Astrocyte (in vitro differentiated cells and primary cell): ENCODE results near the gene TMEM272. TPM values are rescaled to one million over a fixed set of nuclear protein-coding genes. Genes with fewer than 3 reads are reported as not detected.

Source experiments
- DNase-seq: peaks from one replicate; pipeline ENCODE4 v3.0.0-alpha.2; 2010; ENCODE audit warnings: low read depth
- FAIRE-seq: peaks from 2 replicates; lab custom pipeline; 2011; peaks lifted over from hg19 to GRCh38; lab: Jason Lieb, UNC
- H2AFZ ChIP-seq: 2 replicates; pipeline ENCODE4 v1.6.0; 2012; ENCODE audit warnings: low read depth, low read length, inconsistent platforms
- H3K27ac ChIP-seq: 2 replicates; pipeline ENCODE4 v1.5.1; 2011; ENCODE audit warnings: low read depth, low read length, inconsistent platforms
- H3K27me3 ChIP-seq: 2 replicates; pipeline ENCODE4 v1.6.0; 2011; ENCODE audit warnings: low read length, inconsistent platforms; ENCODE audit not compliant: insufficient read depth
- H3K36me3 ChIP-seq: 2 replicates; pipeline ENCODE4 v1.5.1; 2011; ENCODE audit warnings: low read length, inconsistent platforms; ENCODE audit not compliant: insufficient read depth
- H3K4me1 ChIP-seq: 2 replicates; pipeline ENCODE4 v1.5.1; 2011; ENCODE audit warnings: low read length, inconsistent platforms; ENCODE audit not compliant: insufficient read depth
- H3K4me2 ChIP-seq: 2 replicates; pipeline ENCODE4 v1.6.0; 2012; ENCODE audit warnings: low read length, inconsistent platforms
- H3K4me3 ChIP-seq: 2 replicates; pipeline ENCODE4 v1.5.1; 2011; ENCODE audit warnings: low read depth, mild to moderate bottlenecking, low read length, inconsistent platforms; ENCODE audit not compliant: insufficient read depth
- H3K79me2 ChIP-seq: 2 replicates; pipeline ENCODE4 v1.6.0; 2012; ENCODE audit warnings: mild to moderate bottlenecking, low read length, inconsistent platforms; ENCODE audit not compliant: insufficient read depth
- H3K9ac ChIP-seq: 2 replicates; pipeline ENCODE4 v1.6.0; 2012; ENCODE audit warnings: mild to moderate bottlenecking, low read length, inconsistent platforms
- H3K9me3 ChIP-seq: 2 replicates; pipeline ENCODE4 v1.5.1; 2012; ENCODE audit warnings: low read depth, mild to moderate bottlenecking, low read length, inconsistent platforms; ENCODE audit not compliant: insufficient read depth
- H4K20me1 ChIP-seq: 2 replicates; pipeline ENCODE4 v1.6.0; 2012; ENCODE audit warnings: low read length, inconsistent platforms; ENCODE audit not compliant: insufficient read depth
- H3K27ac Mint-ChIP-seq: one replicate; pipeline ENCODE4 v1.8.0; 2021; ENCODE audit warnings: mild to moderate bottlenecking, mixed read lengths; ENCODE audit not compliant: unreplicated experiment
- H3K27me3 Mint-ChIP-seq: one replicate; pipeline ENCODE4 v1.8.0; 2021; ENCODE audit warnings: low read depth, mixed read lengths; ENCODE audit not compliant: unreplicated experiment
- H3K36me3 Mint-ChIP-seq: one replicate; pipeline ENCODE4 v1.8.0; 2021; ENCODE audit warnings: low read depth, mixed read lengths; ENCODE audit not compliant: unreplicated experiment
- H3K4me1 Mint-ChIP-seq: one replicate; pipeline ENCODE4 v1.8.0; 2021; ENCODE audit warnings: low read depth, mixed read lengths; ENCODE audit not compliant: unreplicated experiment
- H3K4me3 Mint-ChIP-seq: one replicate; pipeline ENCODE4 v1.8.0; 2021; ENCODE audit warnings: mild to moderate bottlenecking, moderate library complexity, mixed read lengths; ENCODE audit not compliant: unreplicated experiment
- H3K9me3 Mint-ChIP-seq: one replicate; pipeline ENCODE4 v1.8.0; 2021; ENCODE audit warnings: mild to moderate bottlenecking, mixed read lengths; ENCODE audit not compliant: unreplicated experiment
- CTCF ChIP-seq: IDR thresholded peaks from 2 replicates; pipeline ENCODE4 v1.5.1; 2011; ENCODE audit warnings: low read depth, mild to moderate bottlenecking, inconsistent platforms, low read length, moderate library complexity; ENCODE audit not compliant: insufficient read depth
- EZH2 ChIP-seq: IDR thresholded peaks from 2 replicates; pipeline ENCODE4 v1.6.1; 2012; ENCODE audit warnings: mild to moderate bottlenecking, low read length, inconsistent platforms; ENCODE audit not compliant: insufficient read depth
- total RNA-seq: library from RNA; stranded (reverse); gene quantifications from 2 replicates; pipeline ENCODE4 v1.2.1, GENCODE V29; 2021

TMEM272 gene
- total RNA-seq, 1 donor from 2014 or later, result 0.05 TPM

- H4K20me1 ChIP-seq, result no peaks in the 10 kb centered on the region
- Mint-ChIP-seq H3K9me3 (no peaks in the 10 kb centered on the region), H3K4me1 (peaks cover 10% of the 10 kb centered on the region), H3K27me3 (peaks cover 26% of the 10 kb centered on the region), H3K4me3 (no peak overlapping the region), H3K27ac (no peak overlapping the region), H3K36me3 (no peaks in the 10 kb centered on the region)
- peaks cover 36% of the 10 kb centered on the region for H3K27me3 ChIP-seq
- H3K4me3 ChIP-seq, result no peak overlapping the region
- H3K4me2 ChIP-seq, result no peak overlapping the region
- no peaks in the 10 kb centered on the region for H3K36me3 ChIP-seq
- H3K4me1 ChIP-seq, result no peaks in the 10 kb centered on the region
- no peak overlapping the region for H2AFZ ChIP-seq
- no peak for TF ChIP-seq CTCF
- no peak for TF ChIP-seq EZH2
- no peak for FAIRE-seq
- H3K9ac ChIP-seq, result no peak overlapping the region
- no peak overlapping the region for H3K27ac ChIP-seq
- no peaks in the 10 kb centered on the region for H3K79me2 ChIP-seq
- DNase-seq, result no peak
- no peaks in the 10 kb centered on the region for H3K9me3 ChIP-seq
Observed at GRCh38 chr13:51814071-51814470, 30.9 kb downstream of the TMEM272 start.

- no peaks in the 10 kb centered on the region for H3K4me1 ChIP-seq
- H3K9me3 ChIP-seq, result no peaks in the 10 kb centered on the region
- H3K27me3 Mint-ChIP-seq, result peaks cover 8% of the 10 kb centered on the region
- H3K4me3 ChIP-seq, result no peak overlapping the region
- no peaks in the 10 kb centered on the region for H3K79me2 ChIP-seq
- DNase-seq (no peak), FAIRE-seq (no peak)
- H3K36me3 Mint-ChIP-seq, result no peaks in the 10 kb centered on the region
- H3K36me3 ChIP-seq, result no peaks in the 10 kb centered on the region
- H3K9ac ChIP-seq, result no peak overlapping the region
- H3K27ac ChIP-seq, result no peak overlapping the region
- H4K20me1 ChIP-seq, result no peaks in the 10 kb centered on the region
- H3K4me1 Mint-ChIP-seq, result peaks cover 10% of the 10 kb centered on the region
- no peak overlapping the region for H3K4me2 ChIP-seq
- H3K9me3 Mint-ChIP-seq, result peaks cover 1% of the 10 kb centered on the region
- no peak overlapping the region for H2AFZ ChIP-seq
- H3K27ac Mint-ChIP-seq, result no peak overlapping the region
- peaks cover 16% of the 10 kb centered on the region for H3K27me3 ChIP-seq
- H3K4me3 Mint-ChIP-seq, result no peak overlapping the region
- TF ChIP-seq EZH2 (no peak), CTCF (no peak)
Observed at GRCh38 chr13:51811920-51812451, 33.0 kb downstream of the TMEM272 start.

GRCh38 chr13:51811046-51811445 is 33.9 kb downstream of the TMEM272 start:
- FAIRE-seq (no peak), DNase-seq (no peak)
- Histone ChIP-seq H2AFZ (no peak overlapping the region), H3K27ac (no peak overlapping the region), H3K9ac (no peak overlapping the region), H3K27me3 (peaks cover 6% of the 10 kb centered on the region), H4K20me1 (no peaks in the 10 kb centered on the region), H3K4me2 (no peak overlapping the region), H3K79me2 (no peaks in the 10 kb centered on the region), H3K4me3 (no peak overlapping the region), H3K9me3 (no peaks in the 10 kb centered on the region), H3K4me1 (no peaks in the 10 kb centered on the region), H3K36me3 (no peaks in the 10 kb centered on the region)
- H3K9me3 Mint-ChIP-seq, result peaks cover 1% of the 10 kb centered on the region
- H3K4me1 Mint-ChIP-seq, result peaks cover 10% of the 10 kb centered on the region
- no peaks in the 10 kb centered on the region for H3K27me3 Mint-ChIP-seq
- no peak overlapping the region for H3K4me3 Mint-ChIP-seq
- H3K27ac Mint-ChIP-seq, result no peak overlapping the region
- TF ChIP-seq EZH2, result no peak
- no peak for TF ChIP-seq CTCF
- no peaks in the 10 kb centered on the region for H3K36me3 Mint-ChIP-seq
